HG03457 (cell line): ENCODE results near the gene BPIFB2.
"Not testable (repeated sequence)": the region's sequence is repeated elsewhere in the genome, so short reads cannot be mapped to it uniquely, and the experiment has no call there.

ENCODE experiments used
- ATAC-seq: cut with Tn5 transposase; IDR thresholded peaks from one replicate; pipeline ENCODE4 v1.9.1; 2021; ENCODE audit warnings: moderate number of reproducible peaks; ENCODE audit not compliant: unreplicated experiment

Gene BPIFB2

DNA sequence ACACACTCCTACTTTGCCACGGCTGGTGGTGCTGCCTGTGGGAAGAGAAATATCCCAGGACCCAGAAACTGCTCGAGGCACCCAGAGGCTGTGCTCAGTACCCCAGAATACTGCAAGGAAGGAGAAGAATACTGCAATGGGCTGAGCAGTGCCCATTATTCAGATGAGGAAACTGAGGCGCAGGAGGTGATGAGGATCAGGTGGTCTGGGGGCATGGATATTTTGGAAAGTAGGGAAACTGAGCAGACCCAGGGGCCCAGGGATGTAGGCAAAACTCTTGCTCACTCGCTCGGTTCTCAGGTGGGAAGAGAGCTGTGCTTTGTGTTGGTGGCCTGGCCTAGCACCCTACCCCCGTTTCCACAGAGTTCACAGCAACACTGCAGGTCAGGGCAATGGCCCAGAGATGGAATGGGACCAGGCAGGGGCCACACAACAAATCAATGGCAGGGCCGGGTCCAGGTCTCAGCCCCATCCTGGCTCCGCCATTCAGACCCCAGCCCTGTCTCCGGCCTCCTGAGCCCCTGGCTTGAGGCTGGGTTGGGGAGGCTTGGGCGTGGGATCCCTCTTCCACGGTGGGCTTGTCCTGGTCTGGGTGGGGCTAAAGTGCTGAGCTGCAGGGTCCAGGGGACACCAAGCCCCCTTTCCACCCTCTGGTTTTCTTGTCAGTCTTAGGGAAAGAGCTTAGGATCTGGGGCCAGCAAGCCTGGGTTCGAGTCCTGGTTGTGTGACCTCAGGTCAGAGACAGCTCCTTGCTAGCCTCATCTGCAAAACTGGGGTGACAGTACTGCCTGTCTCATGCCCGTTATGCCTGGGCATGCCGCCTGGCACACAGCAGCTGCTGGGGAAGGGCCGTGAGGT, 37.2 kb upstream of the BPIFB2 start:
- no peak for ATAC-seq

DNA sequence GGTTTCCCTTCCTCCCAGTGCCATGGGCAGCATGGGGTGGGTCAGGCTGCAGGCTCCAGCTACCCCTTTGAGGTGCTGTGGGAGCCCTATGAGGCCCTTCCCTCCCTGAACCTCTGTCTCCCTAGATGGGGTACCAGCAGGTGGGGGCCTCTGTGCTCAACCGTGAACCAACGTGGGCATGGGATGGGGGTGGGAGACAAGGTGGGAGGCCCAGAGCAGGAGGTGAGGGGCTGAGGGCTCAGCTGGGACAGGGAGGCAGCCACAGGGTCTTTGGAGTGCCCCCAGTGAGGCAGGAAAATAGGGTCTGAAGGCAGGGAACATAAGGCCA, 36.6 kb upstream of the BPIFB2 start:
- ATAC-seq: no peak

DNA sequence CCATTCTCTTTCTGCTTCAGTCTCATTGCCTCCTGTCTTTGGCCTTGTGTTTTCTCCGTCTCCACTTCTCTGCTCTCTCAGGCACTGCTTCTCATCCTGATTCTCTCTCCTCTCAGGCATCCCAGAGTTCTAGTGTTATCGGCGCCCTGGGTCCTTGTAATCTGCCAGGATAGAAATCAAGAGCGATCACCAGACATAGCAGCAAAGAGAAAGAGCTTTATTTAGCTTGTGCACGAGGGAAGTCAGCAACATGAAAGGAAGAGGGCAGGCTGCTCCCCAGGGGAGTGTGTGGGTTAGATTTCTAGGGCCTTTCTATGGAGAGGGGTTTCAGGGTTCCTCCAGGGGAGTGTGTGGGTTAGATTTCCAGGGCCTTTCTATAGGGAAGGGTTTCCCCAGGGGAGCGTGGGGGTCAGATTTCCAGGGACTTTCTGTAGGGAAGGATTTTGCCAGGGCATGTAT, 35.8 kb upstream of the BPIFB2 start:
- no peak for ATAC-seq

DNA sequence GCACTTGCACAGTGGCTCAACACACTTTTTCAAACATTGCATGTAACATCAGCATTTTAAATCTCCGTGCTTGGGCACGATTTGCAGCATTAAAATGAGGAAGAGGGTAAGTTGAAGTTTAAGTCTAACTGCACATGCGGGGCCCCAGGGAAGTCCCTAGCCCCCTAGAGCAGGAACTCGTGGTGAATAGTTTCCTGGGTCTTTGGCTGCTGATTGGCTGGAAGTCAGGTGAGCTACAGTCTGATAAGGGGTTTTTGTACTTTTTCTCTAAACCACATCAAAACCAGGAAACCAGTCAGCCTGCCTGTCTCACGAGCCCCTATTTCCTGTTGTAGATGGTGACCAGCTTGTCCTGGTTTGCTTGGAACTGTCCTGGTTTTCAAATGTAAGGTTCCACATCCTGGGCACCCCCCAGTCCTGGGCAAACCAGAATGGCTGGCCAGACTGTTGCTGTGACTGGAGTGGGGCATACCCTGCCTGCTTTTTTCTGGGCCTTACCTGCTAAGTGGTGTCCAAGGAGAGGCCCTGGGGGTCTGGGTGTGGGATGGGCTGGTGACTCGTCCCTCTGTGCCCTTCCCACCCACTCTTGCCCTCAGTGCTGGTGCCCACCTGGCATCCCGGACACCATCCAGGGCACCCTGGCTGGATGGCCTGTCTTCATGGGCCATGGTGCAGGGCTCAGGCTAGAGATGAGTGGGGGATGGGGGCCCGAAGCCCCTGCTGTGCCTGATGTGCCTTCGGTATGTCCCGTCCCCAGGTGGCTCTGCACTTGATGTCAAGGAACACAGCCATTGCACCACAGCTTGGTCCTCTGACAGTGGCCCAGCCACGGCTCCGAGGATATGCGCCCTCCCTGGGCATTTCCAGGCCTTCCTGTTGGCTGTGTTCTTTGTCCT, 35.1 kb upstream of the BPIFB2 start:
- ATAC-seq: no peak

DNA sequence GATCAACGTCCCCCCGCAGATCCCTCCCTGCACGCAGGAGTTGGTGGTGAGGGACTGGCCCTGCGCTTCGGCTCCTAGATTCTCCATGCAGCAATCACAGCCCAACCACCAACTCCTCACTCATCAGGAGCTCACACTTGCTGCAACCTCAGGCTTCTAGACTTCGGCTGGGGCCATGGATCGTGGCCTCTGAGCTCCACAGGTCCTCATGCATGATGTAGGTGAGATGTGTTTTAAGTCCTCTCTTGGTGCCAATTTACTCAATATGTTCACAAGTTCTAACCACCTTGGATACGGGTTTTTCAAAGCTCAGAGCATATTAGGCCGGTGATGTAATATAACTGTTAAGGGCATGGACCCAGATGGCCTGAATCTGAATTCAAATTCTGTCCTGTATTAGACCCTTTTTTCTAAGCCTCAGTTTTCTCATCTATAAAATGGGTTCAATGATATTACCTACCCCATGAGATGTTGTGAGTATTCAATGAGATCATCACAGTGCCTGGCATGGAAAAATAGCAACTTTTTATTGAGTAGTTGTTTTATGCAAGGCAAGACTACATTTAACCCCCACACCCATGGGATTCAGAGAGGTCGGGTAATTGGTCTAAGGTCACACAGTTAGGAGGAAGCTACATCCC, 34.3 kb upstream of the BPIFB2 start:
- ATAC-seq: no peak

DNA sequence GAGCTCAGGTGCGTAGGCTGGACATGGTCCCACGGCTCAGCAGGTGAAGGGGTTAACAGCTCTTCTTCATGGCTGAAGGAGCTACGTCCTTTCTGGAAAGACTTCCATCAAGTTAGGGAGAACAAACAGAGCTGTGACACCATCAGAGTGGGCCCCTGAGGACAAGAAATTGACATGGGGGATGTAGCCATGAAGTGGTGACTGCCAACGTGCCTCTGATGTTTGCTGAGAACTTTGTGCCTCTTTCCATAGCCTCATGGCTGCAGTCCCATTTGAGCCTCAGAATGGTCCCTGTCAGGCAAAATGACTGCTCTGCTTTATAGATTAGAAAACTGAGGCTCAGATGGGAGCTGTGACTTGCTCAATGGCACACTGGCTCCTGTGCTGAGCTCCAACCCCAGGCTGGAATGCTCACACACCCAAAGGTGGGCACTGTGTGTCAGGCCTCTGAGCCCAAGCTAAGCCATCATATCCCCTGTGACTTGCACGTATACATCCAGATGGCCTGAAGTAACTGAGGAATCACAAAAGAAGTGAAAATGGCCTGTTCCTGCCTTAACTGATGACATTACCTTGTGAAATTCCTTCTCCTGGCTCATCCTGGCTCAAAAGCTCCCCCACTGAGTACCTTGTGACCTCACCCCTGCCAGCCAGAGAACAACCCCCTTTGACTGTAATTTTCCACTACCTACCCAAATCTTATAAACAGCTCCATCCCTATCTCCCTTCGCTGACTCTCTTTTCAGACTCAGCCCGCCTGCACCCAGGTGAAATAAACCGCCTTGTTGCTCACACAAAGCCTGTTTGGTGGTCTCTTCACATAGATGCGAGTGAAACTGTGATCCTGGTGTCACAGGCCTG, 33.1 kb upstream of the BPIFB2 start:
- not testable (repeated sequence) for ATAC-seq

DNA sequence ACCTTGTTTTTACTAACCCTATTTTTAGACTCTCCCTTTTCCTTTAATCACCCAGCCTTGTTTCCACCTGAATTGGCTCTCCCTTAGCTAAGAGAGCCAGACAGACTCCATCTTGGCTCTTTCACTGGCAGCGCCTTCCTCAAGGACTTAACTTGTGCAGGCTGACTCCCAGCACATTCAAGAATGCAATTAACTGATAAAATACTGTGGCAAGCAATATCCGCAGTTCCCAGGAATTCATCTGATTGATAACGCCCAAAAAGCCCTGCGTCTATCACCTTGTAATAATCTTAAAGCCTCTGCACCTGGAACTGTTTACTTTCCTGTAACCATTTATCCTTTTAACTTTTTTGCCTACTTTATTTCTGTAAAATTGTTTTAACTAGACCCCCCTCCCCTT, 32.4 kb upstream of the BPIFB2 start:
- not testable (repeated sequence) for ATAC-seq

DNA sequence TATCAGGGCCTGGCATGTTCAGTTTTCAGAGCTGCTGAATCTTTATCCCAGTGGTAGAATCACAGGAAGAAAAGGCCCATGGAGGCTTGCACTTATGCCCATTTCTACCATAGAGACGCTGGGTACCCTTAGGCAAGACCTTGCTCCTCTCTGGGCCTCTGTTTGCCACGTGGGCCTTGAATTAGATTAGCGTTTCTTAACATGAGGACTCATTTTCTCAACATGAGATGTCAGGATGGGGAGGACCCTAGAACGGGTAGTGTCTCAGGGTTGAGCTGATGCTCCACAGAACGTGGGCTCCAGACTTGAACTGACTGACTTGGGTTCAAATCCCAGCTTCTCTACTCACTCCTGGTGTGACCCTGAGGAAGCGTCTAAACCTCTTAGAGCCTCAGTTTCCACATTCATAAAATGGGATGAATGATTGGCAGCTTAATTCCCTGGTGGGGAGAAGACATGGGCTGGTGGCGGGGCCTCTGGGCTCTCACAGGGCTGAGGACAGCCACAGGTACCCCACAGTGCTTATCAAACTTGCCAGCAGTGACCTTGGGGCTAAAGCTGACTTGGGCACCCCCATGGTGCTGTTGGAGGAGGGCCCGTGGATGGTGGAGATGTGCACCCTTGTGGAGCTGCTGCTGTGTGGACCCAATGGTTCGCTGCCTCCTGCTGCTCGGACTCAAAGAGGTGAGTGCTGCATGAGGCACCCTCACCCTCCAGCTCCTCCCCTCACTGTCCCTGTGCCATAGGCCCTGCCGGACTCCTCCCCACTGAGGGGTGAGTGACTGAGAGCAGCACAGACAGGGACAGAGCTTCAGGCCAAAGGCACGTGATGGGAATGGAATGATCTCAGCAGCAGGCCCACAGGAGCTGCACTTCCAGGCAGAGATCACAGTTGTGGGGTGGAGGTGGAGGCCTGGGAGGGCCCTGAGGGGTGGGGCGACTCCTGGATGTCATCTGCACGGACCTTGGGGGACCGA, 31.5 kb upstream of the BPIFB2 start:
- no peak for ATAC-seq

DNA sequence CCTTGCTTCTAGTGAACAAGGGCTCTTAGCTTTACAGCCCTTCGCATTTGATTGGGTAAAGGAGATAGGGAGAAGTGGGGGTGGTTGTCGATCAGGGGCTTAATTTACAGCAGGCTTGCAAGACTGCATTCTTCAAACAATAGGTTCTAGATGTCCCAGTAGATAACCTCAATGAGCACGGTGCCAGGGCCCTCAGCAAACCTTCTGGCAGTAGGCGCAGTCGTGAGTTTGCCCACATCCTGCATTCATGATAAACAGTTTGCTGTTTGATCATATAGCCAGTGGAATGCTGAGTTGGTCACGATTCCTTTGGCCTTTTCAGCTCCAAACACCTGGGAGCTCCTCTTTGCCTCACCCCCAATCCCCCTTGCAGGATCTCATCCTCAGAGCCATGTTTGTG, 30.8 kb upstream of the BPIFB2 start:
- ATAC-seq: no peak

DNA sequence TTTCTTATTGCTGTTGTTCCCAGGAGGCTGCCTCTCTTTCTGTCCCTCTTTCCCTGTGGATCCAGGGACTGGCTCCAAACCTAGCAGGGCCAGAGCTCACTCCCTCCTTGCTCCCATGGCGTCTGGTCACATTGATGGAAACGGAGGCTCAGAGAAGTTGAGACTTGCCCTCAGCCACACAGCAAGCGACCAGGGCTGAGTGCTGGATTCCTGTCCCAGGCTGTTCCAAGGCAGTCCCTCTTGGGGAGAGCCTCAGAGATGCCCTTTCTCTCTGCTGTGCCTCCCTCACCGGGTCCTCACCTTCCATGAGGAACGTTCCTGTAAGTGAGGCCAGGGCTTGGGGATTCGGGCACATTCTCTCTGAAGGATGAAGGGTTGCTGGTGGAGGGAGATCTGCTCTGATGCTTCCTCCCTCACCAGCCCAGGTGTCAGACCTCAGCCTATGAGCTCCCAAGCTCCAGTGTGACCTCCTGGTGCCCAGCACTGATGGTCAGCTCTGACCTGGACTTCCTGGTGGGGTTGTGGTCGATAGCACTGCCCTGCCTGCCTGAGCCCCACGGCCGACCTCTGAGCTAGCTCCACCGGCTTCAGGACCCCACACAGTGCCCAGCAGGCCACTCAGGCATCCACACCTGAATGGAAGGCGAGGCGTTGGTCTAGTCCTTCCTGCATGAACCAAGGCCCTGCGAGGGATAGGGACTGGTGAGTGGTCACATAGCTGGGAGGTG, 30.1 kb upstream of the BPIFB2 start:
- ATAC-seq: no peak

DNA sequence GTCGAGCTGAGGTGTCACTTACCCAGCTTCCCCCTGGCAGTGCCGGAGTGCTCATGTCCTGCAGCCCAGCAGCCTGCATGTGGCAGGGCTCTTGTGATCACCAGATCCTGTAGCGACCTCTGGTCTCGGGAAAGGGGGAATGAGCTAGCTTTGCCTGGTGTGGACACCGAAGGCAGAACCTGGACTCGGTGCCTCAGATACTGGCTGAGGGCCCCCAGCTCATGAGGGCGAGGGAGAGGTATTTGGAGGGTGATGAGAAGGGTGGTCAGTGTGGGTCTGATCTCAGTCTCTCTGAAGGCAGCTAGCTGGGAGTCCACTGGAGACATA, 29.5 kb upstream of the BPIFB2 start:
- ATAC-seq: no peak

DNA sequence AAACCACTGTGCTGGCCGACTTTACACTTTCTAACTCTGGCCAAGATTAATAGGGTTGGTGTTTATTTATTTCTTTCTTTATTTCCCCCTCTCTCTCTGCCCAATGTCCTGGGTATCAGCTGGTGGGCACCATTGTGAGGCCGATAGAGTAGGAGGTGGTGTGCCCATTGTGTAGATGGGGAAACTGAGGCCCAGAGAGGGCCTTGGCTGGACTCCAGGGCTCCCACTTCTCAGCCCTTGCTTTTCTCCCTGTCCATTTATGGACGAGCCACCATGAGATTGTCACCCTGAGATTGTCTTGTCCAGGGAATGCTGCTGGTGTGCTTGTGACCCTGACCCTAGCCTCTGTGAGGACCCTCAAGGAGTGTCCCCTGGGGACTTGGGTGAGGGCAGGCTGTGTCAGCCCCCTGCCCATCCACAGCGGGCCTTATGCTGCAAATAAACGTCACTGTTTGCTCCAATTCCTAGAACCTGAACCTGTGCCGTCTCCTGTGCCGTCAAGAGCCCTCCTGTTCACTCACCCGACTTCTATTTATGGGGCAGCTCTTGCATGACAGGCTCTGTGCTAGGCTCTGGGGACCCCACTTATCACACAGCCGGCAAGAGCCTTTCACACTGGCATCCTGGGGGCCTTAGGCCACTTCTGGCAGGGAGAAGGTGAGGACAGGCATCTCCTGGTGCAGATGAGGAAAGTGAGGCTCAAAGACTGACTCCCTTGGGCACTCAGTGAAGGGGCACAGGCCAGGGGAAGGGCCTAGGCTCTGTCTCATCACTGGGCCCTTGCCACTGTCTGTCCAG, 28.1 kb upstream of the BPIFB2 start:
- no peak for ATAC-seq

DNA sequence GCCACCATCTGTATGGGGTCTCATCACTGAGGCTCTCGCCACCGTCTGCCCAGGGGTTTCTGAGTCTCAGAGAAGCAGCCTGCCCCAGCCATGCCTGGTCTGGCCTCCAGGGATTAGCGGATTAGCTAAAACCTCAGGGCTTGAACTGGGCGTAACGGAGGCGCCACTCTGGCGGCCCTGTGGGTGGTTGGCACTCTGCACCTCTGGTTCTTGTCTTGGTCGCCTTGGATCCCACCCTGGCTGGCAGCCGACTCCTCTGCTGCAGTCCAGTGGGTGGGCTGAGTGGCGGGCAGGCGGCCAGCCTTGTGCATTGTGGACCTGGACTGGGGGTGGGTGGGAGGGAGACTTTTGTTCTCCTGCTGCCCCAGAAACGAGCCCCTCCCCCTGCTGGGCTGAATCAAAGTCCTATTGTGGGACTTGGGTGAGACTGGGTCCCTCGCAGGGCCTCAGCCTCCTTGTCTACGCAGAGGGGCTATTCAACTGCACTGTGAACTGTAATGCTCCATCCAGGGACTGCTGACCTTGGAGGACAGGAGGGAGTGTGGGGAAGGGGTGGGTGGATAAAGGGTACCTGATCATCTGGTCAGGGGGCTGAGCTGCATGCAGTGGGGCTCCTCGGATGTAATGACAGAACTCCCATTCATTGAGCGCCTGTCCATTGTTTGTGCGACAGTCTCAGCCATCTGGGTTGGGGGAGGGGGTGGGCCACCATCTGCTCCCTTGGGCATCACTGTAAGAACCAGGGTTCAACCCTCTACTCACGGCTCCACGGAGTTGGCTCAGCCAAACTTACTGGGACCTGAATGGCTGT, 27.2 kb upstream of the BPIFB2 start:
- no peak for ATAC-seq

DNA sequence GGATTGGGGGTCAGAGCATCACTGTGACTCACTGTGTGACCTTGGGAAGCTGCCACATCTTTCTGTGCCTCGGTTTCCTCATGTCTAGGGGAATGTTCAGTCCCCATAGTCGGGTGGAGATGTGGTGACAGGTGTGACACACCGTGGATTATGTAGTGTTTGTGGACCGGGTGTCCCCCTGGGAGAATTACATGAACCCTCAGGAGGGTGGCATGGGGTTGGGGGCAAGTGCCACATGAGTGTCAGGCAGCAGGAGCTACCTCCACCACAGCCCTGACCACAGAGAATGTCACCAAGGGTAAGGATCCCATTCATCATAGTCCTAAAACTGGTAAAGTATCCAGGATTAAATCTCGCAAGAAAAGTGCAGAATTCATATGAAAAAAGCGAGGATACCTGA, 26.5 kb upstream of the BPIFB2 start:
- ATAC-seq: no peak

DNA sequence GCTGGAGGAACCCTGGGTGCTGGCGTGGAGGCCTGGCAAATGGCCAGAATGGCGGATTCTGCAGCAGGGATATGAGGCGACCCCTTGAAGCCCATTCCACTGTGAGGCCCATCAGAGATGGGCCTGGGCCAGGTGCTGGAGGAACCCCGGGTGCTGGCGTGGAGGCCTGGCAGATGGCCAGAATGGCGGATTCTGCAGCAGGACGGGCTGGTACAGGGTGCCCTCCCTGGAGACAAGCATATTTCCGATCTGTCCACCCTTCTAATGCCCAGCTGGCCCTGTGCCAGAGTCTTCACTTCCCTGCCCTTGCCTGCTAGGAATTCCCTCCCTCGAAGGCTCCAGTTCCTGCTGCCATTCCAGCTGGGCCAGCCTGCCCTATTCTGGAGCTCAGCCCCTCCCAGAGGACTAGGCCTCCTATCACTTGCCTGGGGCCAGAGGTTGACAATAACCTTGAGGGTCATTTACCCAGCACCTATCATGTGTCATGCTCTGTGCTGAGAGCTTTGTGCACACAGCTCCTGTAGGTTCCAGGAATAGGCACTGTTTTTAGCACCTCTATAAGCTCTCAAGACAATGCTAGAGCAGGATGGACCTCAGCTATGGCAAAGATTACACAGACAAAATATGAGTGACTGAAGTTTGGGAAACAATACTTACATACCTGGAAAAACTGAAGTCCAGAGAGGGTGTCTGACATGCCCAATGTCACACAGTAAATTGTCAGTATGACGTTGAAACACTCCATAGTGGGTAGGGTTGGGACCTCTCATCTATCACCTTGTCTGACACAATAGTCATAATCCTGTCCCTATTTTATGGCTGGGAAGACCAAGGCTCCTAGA, 24.7 kb upstream of the BPIFB2 start:
- ATAC-seq: no peak

DNA sequence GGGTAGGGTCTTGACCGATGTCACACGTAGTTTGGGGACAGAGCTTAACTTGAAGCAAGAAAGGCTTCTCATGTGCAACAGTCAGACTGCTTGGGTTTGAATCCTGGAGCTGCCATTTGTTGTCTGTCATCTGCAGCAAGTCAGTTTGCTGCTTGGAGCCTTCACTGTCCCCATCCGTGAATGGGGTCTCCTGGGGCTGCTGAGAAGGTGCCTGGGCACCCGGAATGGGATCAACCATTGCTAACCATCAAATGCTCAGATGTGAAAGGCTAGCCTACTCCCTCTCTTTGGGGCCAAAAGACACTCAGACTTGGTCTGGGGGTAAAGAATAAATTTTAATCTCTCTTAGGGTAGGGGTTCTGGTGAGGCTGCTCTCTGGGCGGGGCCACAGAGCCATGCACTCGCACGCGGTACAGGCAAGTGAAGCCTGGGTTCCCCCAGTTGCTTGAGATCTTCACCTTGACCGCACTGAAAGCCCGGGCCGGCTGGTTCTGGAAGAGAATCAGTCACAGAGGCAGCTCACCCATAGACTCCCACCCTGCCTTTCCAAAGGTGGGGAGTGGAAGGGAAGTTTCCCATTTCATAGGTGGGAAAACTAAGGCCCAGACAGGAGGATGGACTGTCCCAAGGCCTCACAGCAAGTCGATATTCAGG, 23.9 kb upstream of the BPIFB2 start:
- ATAC-seq: no peak
